PC-9 (cell line): Measurements from ENCODE around the gene DUOXA1.

Experiments used
- EZH2 ChIP-seq: fragments of 200-600 bp; sonication (generic); IDR thresholded peaks from 2 replicates; pipeline ENCODE4 v1.8.0; 2017; ENCODE audit warnings: antibody characterized with exemption, low read depth
- TF ChIP-seq, protein P1 (sequence below): fragments of 200-600 bp; sonication (generic); conservative IDR thresholded peaks from 2 replicates; pipeline ENCODE4 v1.6.1; 2017; ENCODE audit warnings: mixed run types, antibody characterized with exemption, mild to moderate bottlenecking, moderate library complexity

DNA sequence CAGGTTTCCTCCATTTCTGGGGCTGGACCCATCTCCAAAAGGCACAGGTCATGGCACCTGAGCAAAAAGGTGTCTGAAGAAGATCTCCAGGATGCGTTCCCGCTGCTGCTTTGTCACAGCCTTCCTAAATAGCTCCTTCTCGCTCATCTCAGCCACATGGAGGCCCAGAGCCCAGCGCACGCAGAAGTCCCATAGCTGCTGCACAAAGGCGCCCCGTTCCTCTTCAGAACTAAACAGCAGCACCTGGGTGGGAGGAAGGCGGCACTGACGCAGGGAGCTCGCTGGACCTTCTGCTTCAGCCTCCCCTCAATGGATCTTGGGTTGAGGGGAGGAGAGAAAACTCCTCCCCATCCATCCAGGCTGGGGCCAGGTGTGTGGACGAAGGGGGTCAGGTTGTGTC is 24.1 kb downstream of the DUOXA1 start:
- TF ChIP-seq, protein P1, sequence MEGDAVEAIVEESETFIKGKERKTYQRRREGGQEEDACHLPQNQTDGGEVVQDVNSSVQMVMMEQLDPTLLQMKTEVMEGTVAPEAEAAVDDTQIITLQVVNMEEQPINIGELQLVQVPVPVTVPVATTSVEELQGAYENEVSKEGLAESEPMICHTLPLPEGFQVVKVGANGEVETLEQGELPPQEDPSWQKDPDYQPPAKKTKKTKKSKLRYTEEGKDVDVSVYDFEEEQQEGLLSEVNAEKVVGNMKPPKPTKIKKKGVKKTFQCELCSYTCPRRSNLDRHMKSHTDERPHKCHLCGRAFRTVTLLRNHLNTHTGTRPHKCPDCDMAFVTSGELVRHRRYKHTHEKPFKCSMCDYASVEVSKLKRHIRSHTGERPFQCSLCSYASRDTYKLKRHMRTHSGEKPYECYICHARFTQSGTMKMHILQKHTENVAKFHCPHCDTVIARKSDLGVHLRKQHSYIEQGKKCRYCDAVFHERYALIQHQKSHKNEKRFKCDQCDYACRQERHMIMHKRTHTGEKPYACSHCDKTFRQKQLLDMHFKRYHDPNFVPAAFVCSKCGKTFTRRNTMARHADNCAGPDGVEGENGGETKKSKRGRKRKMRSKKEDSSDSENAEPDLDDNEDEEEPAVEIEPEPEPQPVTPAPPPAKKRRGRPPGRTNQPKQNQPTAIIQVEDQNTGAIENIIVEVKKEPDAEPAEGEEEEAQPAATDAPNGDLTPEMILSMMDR, result no peak
- no peak for TF ChIP-seq EZH2
